Body of pancreas (tissue), 4 donors: ENCODE measurements around the gene MAST3.

Experiments
- CTCF ChIP-seq, 7 experiments: fragments of 450-650 bp in 4 of 7; fragments of 200-600 bp in 3 of 7; sonication (generic) in 3 of 7; IDR thresholded peaks; one replicate each; pipeline ENCODE4 v1.5.1; 2016 to 2019; ENCODE audit warnings: antibody characterized with exemption in 7 of 7
- POLR2A ChIP-seq, 3 donors: fragments of 450-650 bp; IDR thresholded peaks; one replicate each; pipeline ENCODE4 v1.6.1; 2016; ENCODE audit warnings: antibody characterized with exemption in 3 of 3, mild to moderate bottlenecking in 2 of 3

- no peak for TF ChIP-seq CTCF (IDR thresholded peaks at IDR 0.05)
- TF ChIP-seq POLR2A (IDR thresholded peaks at IDR 0.05) = no peak
These were observed 29.2 kb upstream of the MAST3 start for GRCh38 chr19:18068395-18068794.
